Lower leg skin (tissue), 4 donors: Measurements from ENCODE around the gene PREP. TPM values are rescaled to one million over a fixed set of nuclear protein-coding genes. Genes with fewer than 3 reads are reported as not detected.

Experiments
- total RNA-seq, 4 donors: library from RNA; depleted of rRNA; stranded (reverse); fragments of >200 nt; gene quantifications; one replicate each; pipeline ENCODE4 v1.1.0, GENCODE V29; 2016

The PREP gene
- total RNA-seq, 4 donors from 2014 or later, result 33.9 to 39.1 (median 35.1) TPM

Other genes with a start within 250 kb of the PREP start
- not detected for gene POPDC3, start 223.1 kb downstream of the PREP start, total RNA-seq